H9 (cell line): ENCODE data around the gene HBG2. TPM values are rescaled to one million over a fixed set of nuclear protein-coding genes. Genes with fewer than 3 reads are reported as not detected.
"Not testable (repeated sequence)": the region's sequence is repeated elsewhere in the genome, so short reads cannot be mapped to it uniquely, and the experiment has no call there.

ENCODE experiments used
- DNase-seq: peaks from one replicate; pipeline ENCODE4 v3.0.0-alpha.2; 2017
- H2AFZ ChIP-seq: one replicate; pipeline ENCODE4 v1.6.1; 2013; ENCODE audit warnings: mild to moderate bottlenecking, low read length, control low read depth, moderate library complexity
- H2AK5ac ChIP-seq: 2 replicates; pipeline ENCODE4 v1.6.1; 2013; ENCODE audit warnings: low read length, control low read depth, mixed read lengths; ENCODE audit not compliant: insufficient read length
- H2BK120ac ChIP-seq: one replicate; pipeline ENCODE4 v1.6.1; 2013; ENCODE audit warnings: low read depth, mild to moderate bottlenecking, low read length, control low read depth, inconsistent platforms; ENCODE audit not compliant: poor library complexity, severe bottlenecking
- H2BK12ac ChIP-seq: 2 replicates; pipeline ENCODE4 v1.6.1; 2013; ENCODE audit warnings: low read length, control low read depth, mixed read lengths, low read depth; ENCODE audit not compliant: insufficient read length
- H2BK15ac ChIP-seq: 2 replicates; pipeline ENCODE4 v1.6.1; 2013; ENCODE audit warnings: low read depth, low read length, control low read depth
- H2BK20ac ChIP-seq: one replicate; pipeline ENCODE4 v1.6.1; 2013; ENCODE audit warnings: low read depth, mild to moderate bottlenecking, low read length, control low read depth, inconsistent platforms; ENCODE audit not compliant: poor library complexity, severe bottlenecking
- H2BK5ac ChIP-seq: 2 replicates; pipeline ENCODE4 v1.6.1; 2013; ENCODE audit warnings: low read length, control low read depth, mixed read lengths; ENCODE audit not compliant: insufficient read length
- H3K14ac ChIP-seq: 2 replicates; pipeline ENCODE4 v1.6.1; 2013; ENCODE audit warnings: low read length, control low read depth; ENCODE audit not compliant: insufficient read depth
- H3K18ac ChIP-seq: 2 replicates; pipeline ENCODE4 v1.6.1; 2013; ENCODE audit warnings: low read depth, mild to moderate bottlenecking, mixed read lengths, low read length, control low read depth; ENCODE audit not compliant: insufficient read length
- H3K23ac ChIP-seq: 2 replicates; pipeline ENCODE4 v1.6.1; 2013; ENCODE audit warnings: low read length, control low read depth, mixed read lengths, low read depth; ENCODE audit not compliant: insufficient read length
- H3K23me2 ChIP-seq: 2 replicates; pipeline ENCODE4 v1.6.1; 2013; ENCODE audit warnings: low read depth, mild to moderate bottlenecking, mixed read lengths, low read length, control low read depth; ENCODE audit not compliant: insufficient read length, poor library complexity, severe bottlenecking
- H3K27ac ChIP-seq: 2 replicates; pipeline ENCODE4 v1.5.1; 2013; ENCODE audit warnings: low read length, control low read depth, mixed read lengths, low read depth; ENCODE audit not compliant: insufficient read length
- H3K27me3 ChIP-seq: 2 replicates; pipeline ENCODE4 v1.6.1; 2013; ENCODE audit warnings: low read length, control low read depth, inconsistent platforms; ENCODE audit not compliant: insufficient read depth
- H3K4ac ChIP-seq: 2 replicates; pipeline ENCODE4 v1.6.1; 2013; ENCODE audit warnings: low read depth, mild to moderate bottlenecking, control low read depth, inconsistent platforms, low read length, moderate library complexity
- H3K4me1 ChIP-seq: 2 replicates; pipeline ENCODE4 v1.6.1; 2013; ENCODE audit warnings: low read length, control low read depth, inconsistent platforms; ENCODE audit not compliant: insufficient read depth
- H3K4me2 ChIP-seq: 2 replicates; pipeline ENCODE4 v1.6.1; 2013; ENCODE audit warnings: low read length, control low read depth, mixed read lengths; ENCODE audit not compliant: insufficient read length, insufficient read depth
- H3K56ac ChIP-seq: 2 replicates; pipeline ENCODE4 v1.6.1; 2013; ENCODE audit warnings: low read depth, mild to moderate bottlenecking, mixed read lengths, low read length, control low read depth; ENCODE audit not compliant: insufficient read length
- H3K79me1 ChIP-seq: 2 replicates; pipeline ENCODE4 v1.6.1; 2013; ENCODE audit warnings: low read depth, mild to moderate bottlenecking, moderate library complexity, low read length, control low read depth, inconsistent platforms; ENCODE audit not compliant: insufficient read depth, poor library complexity, severe bottlenecking
- H3K79me2 ChIP-seq: 2 replicates; pipeline ENCODE4 v1.6.1; 2013; ENCODE audit warnings: low read length, control low read depth, inconsistent platforms; ENCODE audit not compliant: insufficient read depth
- H3K9ac ChIP-seq: 2 replicates; pipeline ENCODE4 v1.6.1; 2013; ENCODE audit warnings: low read length, control low read depth, mixed read lengths; ENCODE audit not compliant: insufficient read length; ENCODE audit errors: extremely low read depth
- H3K9me3 ChIP-seq: one replicate; pipeline ENCODE4 v1.6.1; 2013; ENCODE audit warnings: low read depth, low read length, inconsistent platforms; ENCODE audit not compliant: control insufficient read depth
- H3T11ph ChIP-seq: one replicate; pipeline ENCODE4 v1.6.1; 2013; ENCODE audit warnings: mild to moderate bottlenecking, low read length, control low read depth, inconsistent platforms
- H4K20me1 ChIP-seq: one replicate; pipeline ENCODE4 v1.6.1; 2013; ENCODE audit not compliant: control insufficient read depth, insufficient read length, insufficient read depth
- H4K5ac ChIP-seq: 2 replicates; pipeline ENCODE4 v1.6.1; 2013; ENCODE audit warnings: low read depth, mild to moderate bottlenecking, mixed read lengths, low read length, control low read depth; ENCODE audit not compliant: insufficient read length
- H4K8ac ChIP-seq: replicated peaks from 2 replicates; pipeline ENCODE4 v1.6.1; 2013; ENCODE audit warnings: low read length, control low read depth, mixed read lengths, low read depth; ENCODE audit not compliant: insufficient read length
- H4K91ac ChIP-seq: 2 replicates; pipeline ENCODE4 v1.6.1; 2013; ENCODE audit warnings: low read depth, mild to moderate bottlenecking, moderate library complexity, mixed read lengths, low read length, control low read depth; ENCODE audit not compliant: insufficient read length
- H3K27ac Mint-ChIP-seq, 3 experiments: 2 replicates in 2 of 3; 3 replicates in 1 of 3; pipeline ENCODE4 v1.8.0; 2020 to 2021; ENCODE audit warnings: mixed read lengths in 3 of 3, mild to moderate bottlenecking in 1 of 3, moderate library complexity in 1 of 3
- H3K27me3 Mint-ChIP-seq: 2 replicates; pipeline ENCODE4 v1.8.0; 2021; ENCODE audit warnings: low read depth, mild to moderate bottlenecking, moderate library complexity, mixed read lengths
- H3K36me3 Mint-ChIP-seq, 3 experiments: 2 replicates in 2 of 3; 3 replicates in 1 of 3; pipeline ENCODE4 v1.8.0; 2020 to 2021; ENCODE audit warnings: low read depth in 3 of 3, mixed read lengths in 3 of 3; ENCODE audit not compliant: insufficient read depth in 1 of 3
- H3K4me1 Mint-ChIP-seq, 2 experiments: 2 replicates each; pipeline ENCODE4 v1.8.0; 2020; ENCODE audit warnings: mixed read lengths in 2 of 2
- H3K4me3 Mint-ChIP-seq, 2 experiments: 2 replicates in 1 of 2; 3 replicates in 1 of 2; pipeline ENCODE4 v1.8.0; 2020 to 2021; ENCODE audit warnings: mild to moderate bottlenecking in 2 of 2, mixed read lengths in 2 of 2, moderate library complexity in 1 of 2
- H3K9me3 Mint-ChIP-seq, 2 experiments: 2 replicates in 1 of 2; 3 replicates in 1 of 2; pipeline ENCODE4 v1.8.0; 2020; ENCODE audit warnings: mild to moderate bottlenecking in 2 of 2, mixed read lengths in 2 of 2, moderate library complexity in 1 of 2
- WGBS: extraction: QIAGEN DNeasy Blood & Tissue Kit; methylation state at CpG from one replicate; pipeline ENCODE4 v1.1.7; 2013; ENCODE audit warnings: missing lambda C conversion rate, low lambda C conversion rate, mixed read lengths; ENCODE audit not compliant: insufficient read length; ENCODE audit errors: extremely low coverage; 5-methylcytosine and 5-hydroxymethylcytosine counted together
- total RNA-seq: library from RNA; stranded (reverse); gene quantifications from 2 replicates; pipeline ENCODE4 v1.2.1, GENCODE V29; 2021
- TF ChIP-seq, protein P1 (sequence below): fragments of 200-600 bp; sonication (generic); conservative IDR thresholded peaks from 3 replicates; pipeline ENCODE4 v1.8.0; 2021; ENCODE audit warnings: antibody characterized with exemption, mild to moderate bottlenecking

HBG2 gene
- total RNA-seq, 1 experiment from 2014 or later = not detected

DNA sequence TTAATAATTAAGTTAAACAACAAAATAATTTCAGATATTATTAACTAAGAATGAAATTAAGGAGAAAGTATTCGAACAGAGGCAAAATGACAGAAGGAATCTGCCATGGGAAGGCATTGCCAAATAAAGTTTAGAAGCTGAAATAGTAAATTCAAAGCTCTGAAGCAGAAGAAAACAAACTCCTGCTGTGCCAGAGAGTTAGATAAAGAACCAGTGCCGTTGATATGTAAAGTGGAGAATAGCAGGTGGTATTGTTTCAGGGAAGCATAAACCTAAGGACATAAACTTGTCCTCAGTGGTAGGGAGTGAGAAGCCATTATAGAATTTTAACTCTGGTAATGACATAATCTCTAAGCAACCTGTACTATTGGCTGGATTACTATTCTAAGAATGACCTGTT, 2.7 kb upstream of the HBG2 start:
- Histone ChIP-seq H3T11ph (no peak overlapping the region), H2BK120ac (no peak overlapping the region), H4K5ac (no peak overlapping the region), H3K23ac (no peak overlapping the region), H4K91ac (no peak overlapping the region), H2BK15ac (no peak overlapping the region), H3K4me1 (no peaks in the 10 kb centered on the region), H2BK5ac (no peak overlapping the region), H3K4me2 (no peak overlapping the region), H4K20me1 (no peaks in the 10 kb centered on the region), H3K14ac (no peak overlapping the region), H3K9me3 (no peaks in the 10 kb centered on the region), H3K79me1 (no peaks in the 10 kb centered on the region), H2BK12ac (no peak overlapping the region), H2BK20ac (no peak overlapping the region), H3K4ac (no peak overlapping the region), H3K79me2 (no peaks in the 10 kb centered on the region), H3K27ac (no peak overlapping the region), H3K27me3 (no peaks in the 10 kb centered on the region; the same call in 1 of the 2 replicates), H3K23me2 (no peaks in the 10 kb centered on the region), H2AK5ac (no peak overlapping the region), H3K9ac (no peak overlapping the region), H2AFZ (no peak overlapping the region), H3K56ac (no peak overlapping the region), H4K8ac (no peak overlapping the region), H3K18ac (no peak overlapping the region)
- DNase-seq = peak; percentile 28
- Mint-ChIP-seq H3K27ac (no peak overlapping the region; a peak in 1 of 7 replicates), H3K27me3 (peaks cover 43% of the 10 kb centered on the region), H3K4me1 (peaks cover 29 to 31% of the 10 kb centered on the region in 2 experiments), H3K9me3 (peaks cover 13 to 16% of the 10 kb centered on the region in 2 experiments), H3K4me3 (peak overlapping the region in 1 of 2 experiments; percentile 50; a peak in 1 of 5 replicates), H3K36me3 (peaks cover 0 to 18% (median 0%) of the 10 kb centered on the region in 3 experiments; a peak in 3 of 7 replicates)
- no CpG with 5 or more reads among the region's 2 CpGs for WGBS
- TF ChIP-seq, protein P1, sequence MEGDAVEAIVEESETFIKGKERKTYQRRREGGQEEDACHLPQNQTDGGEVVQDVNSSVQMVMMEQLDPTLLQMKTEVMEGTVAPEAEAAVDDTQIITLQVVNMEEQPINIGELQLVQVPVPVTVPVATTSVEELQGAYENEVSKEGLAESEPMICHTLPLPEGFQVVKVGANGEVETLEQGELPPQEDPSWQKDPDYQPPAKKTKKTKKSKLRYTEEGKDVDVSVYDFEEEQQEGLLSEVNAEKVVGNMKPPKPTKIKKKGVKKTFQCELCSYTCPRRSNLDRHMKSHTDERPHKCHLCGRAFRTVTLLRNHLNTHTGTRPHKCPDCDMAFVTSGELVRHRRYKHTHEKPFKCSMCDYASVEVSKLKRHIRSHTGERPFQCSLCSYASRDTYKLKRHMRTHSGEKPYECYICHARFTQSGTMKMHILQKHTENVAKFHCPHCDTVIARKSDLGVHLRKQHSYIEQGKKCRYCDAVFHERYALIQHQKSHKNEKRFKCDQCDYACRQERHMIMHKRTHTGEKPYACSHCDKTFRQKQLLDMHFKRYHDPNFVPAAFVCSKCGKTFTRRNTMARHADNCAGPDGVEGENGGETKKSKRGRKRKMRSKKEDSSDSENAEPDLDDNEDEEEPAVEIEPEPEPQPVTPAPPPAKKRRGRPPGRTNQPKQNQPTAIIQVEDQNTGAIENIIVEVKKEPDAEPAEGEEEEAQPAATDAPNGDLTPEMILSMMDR = no peak

DNA sequence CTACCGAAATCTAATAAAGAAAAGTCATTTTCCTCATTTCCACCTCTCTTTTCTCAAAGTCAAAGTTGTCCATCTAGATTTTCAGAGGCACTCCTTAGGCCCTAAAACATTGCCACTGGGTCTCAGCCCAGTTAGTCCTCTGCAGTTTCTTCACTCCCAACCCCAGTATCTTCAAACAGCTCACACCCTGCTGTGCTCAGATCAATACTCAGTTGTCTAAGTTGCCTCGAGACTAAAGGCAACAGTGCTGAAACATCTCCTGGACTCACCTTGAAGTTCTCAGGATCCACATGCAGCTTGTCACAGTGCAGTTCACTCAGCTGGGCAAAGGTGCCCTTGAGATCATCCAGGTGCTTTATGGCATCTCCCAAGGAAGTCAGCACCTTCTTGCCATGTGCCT, 558 bp downstream of the HBG2 start:
- not testable (repeated sequence) for H3K14ac ChIP-seq, H3K9me3 Mint-ChIP-seq, DNase-seq, H4K5ac ChIP-seq, H3K36me3 Mint-ChIP-seq, H3K79me1 ChIP-seq, H3K18ac ChIP-seq, H4K91ac ChIP-seq, H3K4ac ChIP-seq, H3K4me2 ChIP-seq, H4K8ac ChIP-seq, H2BK5ac ChIP-seq, H3K23ac ChIP-seq, H2BK120ac ChIP-seq, H3K9me3 ChIP-seq, H3K9ac ChIP-seq, H3K27ac Mint-ChIP-seq, H4K20me1 ChIP-seq, H3K79me2 ChIP-seq, H3K27me3 ChIP-seq, H3K56ac ChIP-seq, H2BK20ac ChIP-seq, H2AK5ac ChIP-seq, H2AFZ ChIP-seq, H3T11ph ChIP-seq, H3K4me1 ChIP-seq, H3K4me3 Mint-ChIP-seq, H2BK12ac ChIP-seq, H3K23me2 ChIP-seq, H3K27ac ChIP-seq, H2BK15ac ChIP-seq
- Mint-ChIP-seq H3K27me3 (peaks cover 38% of the 10 kb centered on the region), H3K4me1 (peaks cover 22% of the 10 kb centered on the region in 2 experiments)
- no CpG with 5 or more reads among the region's 2 CpGs for WGBS
